GM20000 (cell line): ENCODE results near the gene PSD.

Experiments
- DNase-seq: peaks from one replicate; pipeline ENCODE4 v3.0.0; 2012; ENCODE audit warnings: low spot score
- CTCF ChIP-seq: IDR thresholded peaks from 2 replicates; pipeline ENCODE4 v1.5.1; 2012; ENCODE audit warnings: mild to moderate bottlenecking, control low read depth; ENCODE audit errors: extremely low read depth, missing control alignments

The PSD gene

DNA sequence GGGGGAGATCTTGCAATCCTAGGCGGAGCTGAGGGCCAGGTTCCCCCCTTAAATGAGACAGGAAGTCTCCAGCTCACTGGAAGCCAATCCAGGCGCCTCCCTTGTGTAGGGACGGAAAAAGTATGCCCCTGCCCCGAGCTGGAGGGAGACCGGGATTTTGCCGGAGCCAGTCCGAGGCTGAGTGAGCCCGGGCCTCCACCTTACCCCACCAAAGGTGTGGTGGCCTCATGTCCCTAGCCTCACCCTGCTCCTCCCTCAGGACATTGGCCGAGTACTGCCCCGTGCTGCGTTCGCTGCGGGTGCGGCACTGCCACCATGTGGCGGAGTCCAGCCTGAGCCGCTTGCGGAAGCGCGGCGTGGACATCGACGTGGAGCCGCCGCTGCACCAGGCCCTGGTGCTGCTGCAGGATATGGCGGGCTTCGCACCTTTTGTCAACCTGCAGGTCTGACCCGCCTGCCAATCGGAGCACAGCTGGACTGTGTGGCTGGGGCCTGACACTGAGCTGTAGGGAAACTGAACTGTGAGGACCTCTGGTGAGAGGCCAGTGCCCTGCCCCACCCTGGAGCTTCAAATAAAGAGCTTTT lies 4.1 kb upstream of the PSD start:
- peak; percentile 97 for TF ChIP-seq CTCF
- peak; percentile 84 for DNase-seq

- TF ChIP-seq CTCF = no peak
- peak; percentile 54 for DNase-seq
Measured at GRCh38 chr10:102421757-102422512, 3.4 kb upstream of the PSD start.

DNA sequence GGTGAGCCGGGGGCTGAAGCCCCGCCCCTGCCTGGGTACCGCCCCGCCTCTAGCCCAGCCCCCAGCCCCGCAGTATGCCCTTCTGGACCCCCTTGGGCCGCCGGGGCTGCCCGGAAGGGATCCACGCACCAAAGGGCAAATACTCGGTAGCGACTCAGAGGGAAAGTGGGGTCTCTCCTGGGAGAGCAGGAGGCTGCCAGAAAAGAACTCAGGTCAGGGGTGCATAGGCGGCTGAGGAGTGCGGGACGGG lies 2.8 kb upstream of the PSD start:
- DNase-seq = no peak
- no peak for TF ChIP-seq CTCF

DNA sequence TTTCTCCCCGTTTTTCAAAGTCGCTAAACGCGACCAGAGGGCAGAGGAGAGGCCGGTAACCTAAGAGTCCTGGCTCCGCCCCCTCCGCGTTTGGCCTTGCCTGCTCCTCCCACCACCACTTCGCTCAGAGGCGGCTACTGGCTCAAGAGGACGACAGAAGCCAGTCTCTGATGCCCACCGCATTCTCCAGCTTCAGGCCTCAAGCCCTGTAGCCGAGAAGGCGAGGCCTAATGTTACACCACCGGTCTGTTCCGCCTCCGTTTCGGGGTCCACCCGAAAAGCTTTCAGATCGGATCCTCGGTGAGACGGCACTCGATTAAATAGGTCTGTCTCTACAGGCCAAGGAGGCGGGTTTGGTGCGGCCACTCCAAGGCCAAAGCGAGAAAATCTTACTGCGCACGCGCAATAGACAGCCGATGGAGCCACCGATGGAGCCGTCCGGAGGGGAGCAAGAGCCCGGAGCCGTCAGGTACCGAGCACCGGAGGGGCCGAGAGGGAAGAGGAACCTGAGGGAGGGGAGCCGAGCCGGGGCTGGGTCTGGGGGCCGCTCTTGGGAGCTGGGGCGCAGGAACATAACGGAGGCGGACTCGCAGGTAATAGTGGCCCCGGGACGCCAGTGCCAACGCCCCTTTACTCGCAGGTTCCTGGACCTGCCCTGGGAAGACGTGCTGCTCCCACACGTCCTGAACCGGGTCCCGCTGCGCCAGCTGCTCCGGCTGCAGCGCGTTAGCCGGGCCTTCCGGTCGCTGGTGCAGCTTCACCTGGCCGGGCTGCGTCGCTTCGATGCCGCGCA lies 2.3 kb upstream of the PSD start, which contains the start of gene FBXL15:
Gene FBXL15, plus strand, starts transcription at position 123 of the 793 bp plus-strand sequence. Its CDS starts 294 bp downstream, at position 417.
- peak; percentile 98 for DNase-seq
- no peak for TF ChIP-seq CTCF

- no peak for TF ChIP-seq CTCF
- peak; percentile 19 for DNase-seq
Measured at GRCh38 chr10:102420181-102420713, 1.7 kb upstream of the PSD start.

DNA sequence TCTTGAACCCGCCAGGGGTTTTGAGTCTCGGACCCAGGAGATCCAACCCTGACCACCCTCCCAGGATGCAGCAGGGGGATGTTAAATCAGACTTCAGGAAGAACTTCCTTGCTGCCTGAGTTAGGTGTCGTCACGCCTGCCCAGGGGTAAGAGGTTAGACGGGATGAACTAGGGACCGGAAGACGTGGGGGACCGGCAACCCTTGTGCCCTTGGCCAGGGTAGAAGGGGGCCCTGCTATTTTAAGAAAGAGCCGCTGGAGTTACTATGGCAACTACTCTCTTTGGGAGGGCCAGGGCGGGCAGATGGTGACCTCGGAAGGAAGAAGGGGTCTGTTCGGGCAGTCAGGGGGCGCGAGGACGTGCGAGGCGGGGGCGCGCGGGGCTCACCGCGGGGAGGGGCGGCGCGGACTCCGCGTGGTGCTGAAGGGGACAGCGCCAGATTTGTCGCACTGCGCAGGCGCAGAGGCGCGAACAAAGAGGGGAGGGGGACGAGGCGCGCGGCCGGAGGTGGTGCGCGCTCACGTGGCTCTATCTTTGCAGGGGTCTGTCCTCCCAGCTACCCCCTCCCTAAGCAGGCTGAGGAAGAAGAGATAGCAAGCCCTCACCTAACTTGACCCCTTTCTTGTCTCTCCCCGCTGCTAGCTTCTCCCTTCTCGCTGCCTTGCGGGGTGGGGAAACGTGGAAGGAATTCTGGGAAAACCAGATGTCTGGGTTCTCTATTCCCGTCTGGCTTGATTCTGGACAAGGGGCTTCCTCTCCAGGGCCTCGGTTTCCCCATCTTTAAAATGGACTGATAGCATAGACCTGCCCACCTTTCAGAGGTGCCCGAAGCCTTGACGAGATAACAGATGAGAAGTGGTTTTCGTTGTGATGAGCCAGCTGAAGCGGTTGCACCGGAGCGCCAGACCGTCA lies 940 bp upstream of the PSD start:
- DNase-seq = peak; percentile 85
- TF ChIP-seq CTCF = no peak
